Nephron progenitor cell (in vitro differentiated cells): ENCODE results near the gene MLEC.

Source experiments
- DNase-seq: peaks from one replicate; pipeline ENCODE4 v3.0.0; 2021
- H3K27ac Mint-ChIP-seq: 2 replicates; pipeline ENCODE4 v1.8.0; 2021; ENCODE audit warnings: mild to moderate bottlenecking, moderate library complexity, mixed read lengths
- H3K27me3 Mint-ChIP-seq: 2 replicates; pipeline ENCODE4 v1.8.0; 2021; ENCODE audit warnings: mild to moderate bottlenecking, low read depth, mixed read lengths; ENCODE audit not compliant: poor library complexity
- H3K36me3 Mint-ChIP-seq: 2 replicates; pipeline ENCODE4 v1.8.0; 2021; ENCODE audit warnings: low read depth, mixed read lengths
- H3K4me1 Mint-ChIP-seq: 2 replicates; pipeline ENCODE4 v1.8.0; 2021; ENCODE audit warnings: mixed read lengths
- H3K4me3 Mint-ChIP-seq: 2 replicates; pipeline ENCODE4 v1.8.0; 2021; ENCODE audit warnings: mild to moderate bottlenecking, moderate library complexity, mixed read lengths
- H3K9me3 Mint-ChIP-seq: 2 replicates; pipeline ENCODE4 v1.8.0; 2021; ENCODE audit warnings: mild to moderate bottlenecking, moderate library complexity, mixed read lengths
- TF ChIP-seq, protein P1 (sequence below): fragments of 200-600 bp; sonication (generic); IDR thresholded peaks from 2 replicates; pipeline ENCODE4 v1.5.0; 2021; ENCODE audit warnings: antibody characterized with exemption

The MLEC gene

DNA sequence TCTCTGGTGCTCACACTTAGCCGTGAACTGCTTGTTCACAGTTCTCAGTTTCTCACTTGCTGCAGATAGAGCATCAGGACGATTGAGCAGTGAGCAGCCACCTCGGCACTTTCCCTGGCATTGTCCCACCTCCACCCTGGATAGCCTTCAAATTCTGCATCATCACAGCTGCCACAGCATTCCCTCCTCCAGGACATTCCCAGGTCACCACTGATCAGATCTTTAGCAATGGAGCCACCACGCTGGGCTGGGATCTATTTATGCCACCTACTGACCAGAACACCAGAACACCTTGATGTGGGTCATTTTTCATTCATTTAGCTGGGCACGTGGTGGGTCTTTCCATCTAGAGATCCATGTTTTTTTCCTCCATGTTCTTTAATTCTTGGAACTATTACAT lies 62.3 kb downstream of the MLEC start:
- Mint-ChIP-seq H3K27me3 (peaks cover 15% of the 10 kb centered on the region), H3K4me1 (peaks cover 36% of the 10 kb centered on the region)
- TF ChIP-seq, protein P1, sequence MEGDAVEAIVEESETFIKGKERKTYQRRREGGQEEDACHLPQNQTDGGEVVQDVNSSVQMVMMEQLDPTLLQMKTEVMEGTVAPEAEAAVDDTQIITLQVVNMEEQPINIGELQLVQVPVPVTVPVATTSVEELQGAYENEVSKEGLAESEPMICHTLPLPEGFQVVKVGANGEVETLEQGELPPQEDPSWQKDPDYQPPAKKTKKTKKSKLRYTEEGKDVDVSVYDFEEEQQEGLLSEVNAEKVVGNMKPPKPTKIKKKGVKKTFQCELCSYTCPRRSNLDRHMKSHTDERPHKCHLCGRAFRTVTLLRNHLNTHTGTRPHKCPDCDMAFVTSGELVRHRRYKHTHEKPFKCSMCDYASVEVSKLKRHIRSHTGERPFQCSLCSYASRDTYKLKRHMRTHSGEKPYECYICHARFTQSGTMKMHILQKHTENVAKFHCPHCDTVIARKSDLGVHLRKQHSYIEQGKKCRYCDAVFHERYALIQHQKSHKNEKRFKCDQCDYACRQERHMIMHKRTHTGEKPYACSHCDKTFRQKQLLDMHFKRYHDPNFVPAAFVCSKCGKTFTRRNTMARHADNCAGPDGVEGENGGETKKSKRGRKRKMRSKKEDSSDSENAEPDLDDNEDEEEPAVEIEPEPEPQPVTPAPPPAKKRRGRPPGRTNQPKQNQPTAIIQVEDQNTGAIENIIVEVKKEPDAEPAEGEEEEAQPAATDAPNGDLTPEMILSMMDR, result no peak

GRCh38 chr12:120750806-120751205 lies 63.9 kb downstream of the MLEC start:
- DNase-seq, result no peak
- peaks cover 19% of the 10 kb centered on the region for H3K9me3 Mint-ChIP-seq
- no peak overlapping the region for H3K4me3 Mint-ChIP-seq
- H3K27me3 Mint-ChIP-seq, result peaks cover 15% of the 10 kb centered on the region
- no peak overlapping the region for H3K27ac Mint-ChIP-seq
- peaks cover 24% of the 10 kb centered on the region for H3K4me1 Mint-ChIP-seq
- peaks cover 5% of the 10 kb centered on the region for H3K36me3 Mint-ChIP-seq
- TF ChIP-seq, protein P1, result no peak

More for the DNA sequence above, 62.3 kb downstream of the MLEC start:
- Mint-ChIP-seq H3K4me3 (no peak overlapping the region), H3K36me3 (peaks cover 5% of the 10 kb centered on the region), H3K27ac (no peak overlapping the region), H3K9me3 (peaks cover 5% of the 10 kb centered on the region)
- no peak for DNase-seq

DNA sequence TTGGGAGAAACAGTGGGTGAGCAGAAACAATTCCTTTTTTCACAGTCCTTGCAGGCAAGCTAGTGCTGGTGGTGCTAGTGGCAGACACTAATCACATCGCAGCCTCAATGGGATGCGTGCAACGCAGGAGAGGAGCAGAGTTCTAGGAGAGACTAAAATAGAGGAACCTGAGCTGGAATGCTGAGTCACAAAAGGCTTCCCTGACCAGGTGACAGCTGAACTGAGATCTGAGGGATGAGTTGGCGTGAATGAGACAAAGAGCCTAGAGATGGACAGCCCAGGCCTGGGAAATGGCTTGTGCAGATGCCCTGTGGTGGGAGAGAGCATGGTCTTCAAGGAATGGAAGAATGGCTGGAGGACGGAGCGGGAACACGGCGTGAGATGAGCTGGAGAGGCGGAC lies 64.4 kb downstream of the MLEC start:
- H3K27me3 Mint-ChIP-seq, result peaks cover 12% of the 10 kb centered on the region
- H3K27ac Mint-ChIP-seq, result peak overlapping the region; percentile 62
- TF ChIP-seq, protein P1, result no peak
- no peak for DNase-seq
- peaks cover 5% of the 10 kb centered on the region for H3K36me3 Mint-ChIP-seq
- H3K9me3 Mint-ChIP-seq, result peaks cover 21% of the 10 kb centered on the region
- H3K4me1 Mint-ChIP-seq, result peaks cover 22% of the 10 kb centered on the region
- no peak overlapping the region for H3K4me3 Mint-ChIP-seq
